ENCODE measurements around the gene UEVLD. TPM values are rescaled to one million over a fixed set of nuclear protein-coding genes. Genes with fewer than 3 reads are reported as not detected.

Gene UEVLD
- total RNA-seq, 1 experiment from 2014 or later, result 26.7 TPM

DNA sequence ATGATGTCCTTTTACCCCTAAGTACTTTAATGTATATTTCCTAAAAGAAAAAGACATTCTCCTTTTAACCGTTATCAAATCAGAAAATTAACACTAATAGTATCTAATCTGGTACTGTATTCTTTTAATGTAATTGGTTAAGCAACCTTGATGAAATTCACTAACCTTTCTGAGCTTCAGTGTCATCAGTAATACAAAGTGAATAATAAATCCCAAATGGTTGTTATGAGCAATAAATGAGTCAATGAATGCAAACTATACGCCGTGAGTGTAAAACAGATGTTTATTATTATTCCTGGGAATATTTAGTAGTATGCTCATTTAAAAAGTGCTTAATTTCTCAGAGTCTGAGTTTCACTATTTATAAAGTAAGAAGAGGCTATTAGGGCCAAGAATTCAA is 21.5 kb downstream of the UEVLD start:
- intact Hi-C loops (cut with micrococcal nuclease; ENCODE audit: unreplicated experiment), result no loop called here
- Histone ChIP-seq H3K9me3 (ENCODE audit: control insufficient read depth, insufficient read depth, low read depth, low read length) (no peaks in the 10 kb centered on the region), H3K36me3 (ENCODE audit: control insufficient read depth, insufficient read depth, low read length) (peaks cover 3% of the 10 kb centered on the region; the same call in 1 of the 2 replicates), H3K4me3 (ENCODE audit: low read depth in 2 of 2, low read length in 2 of 2) (no peak overlapping the region), H3K4me1 (ENCODE audit: control insufficient read depth, insufficient read depth, low read length) (no peaks in the 10 kb centered on the region), H3K27me3 (ENCODE audit: control insufficient read depth, insufficient read depth, low read length) (no peaks in the 10 kb centered on the region), H3K27ac (ENCODE audit: low read length) (no peak overlapping the region)
- ChIA-PET CTCF (no interaction called here), POLR2A (interaction anchor here (1.0 kb wide), 1 partner anchor 12 kb away, joined by 3 read pairs; no protein-coding TSS in a partner anchor)
- ATAC-seq, result no peak
- no peak for TF ChIP-seq SIN3A (IDR thresholded peaks at IDR 0.05; ENCODE audit: borderline replicate concordance, insufficient read depth, low read depth, low read length)
- no peak for TF ChIP-seq POLR2AphosphoS5 (IDR thresholded peaks at IDR 0.05; ENCODE audit: low read depth, low read length)
- TF ChIP-seq, protein P1, sequence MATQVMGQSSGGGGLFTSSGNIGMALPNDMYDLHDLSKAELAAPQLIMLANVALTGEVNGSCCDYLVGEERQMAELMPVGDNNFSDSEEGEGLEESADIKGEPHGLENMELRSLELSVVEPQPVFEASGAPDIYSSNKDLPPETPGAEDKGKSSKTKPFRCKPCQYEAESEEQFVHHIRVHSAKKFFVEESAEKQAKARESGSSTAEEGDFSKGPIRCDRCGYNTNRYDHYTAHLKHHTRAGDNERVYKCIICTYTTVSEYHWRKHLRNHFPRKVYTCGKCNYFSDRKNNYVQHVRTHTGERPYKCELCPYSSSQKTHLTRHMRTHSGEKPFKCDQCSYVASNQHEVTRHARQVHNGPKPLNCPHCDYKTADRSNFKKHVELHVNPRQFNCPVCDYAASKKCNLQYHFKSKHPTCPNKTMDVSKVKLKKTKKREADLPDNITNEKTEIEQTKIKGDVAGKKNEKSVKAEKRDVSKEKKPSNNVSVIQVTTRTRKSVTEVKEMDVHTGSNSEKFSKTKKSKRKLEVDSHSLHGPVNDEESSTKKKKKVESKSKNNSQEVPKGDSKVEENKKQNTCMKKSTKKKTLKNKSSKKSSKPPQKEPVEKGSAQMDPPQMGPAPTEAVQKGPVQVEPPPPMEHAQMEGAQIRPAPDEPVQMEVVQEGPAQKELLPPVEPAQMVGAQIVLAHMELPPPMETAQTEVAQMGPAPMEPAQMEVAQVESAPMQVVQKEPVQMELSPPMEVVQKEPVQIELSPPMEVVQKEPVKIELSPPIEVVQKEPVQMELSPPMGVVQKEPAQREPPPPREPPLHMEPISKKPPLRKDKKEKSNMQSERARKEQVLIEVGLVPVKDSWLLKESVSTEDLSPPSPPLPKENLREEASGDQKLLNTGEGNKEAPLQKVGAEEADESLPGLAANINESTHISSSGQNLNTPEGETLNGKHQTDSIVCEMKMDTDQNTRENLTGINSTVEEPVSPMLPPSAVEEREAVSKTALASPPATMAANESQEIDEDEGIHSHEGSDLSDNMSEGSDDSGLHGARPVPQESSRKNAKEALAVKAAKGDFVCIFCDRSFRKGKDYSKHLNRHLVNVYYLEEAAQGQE (IDR thresholded peaks at IDR 0.05; ENCODE audit: insufficient read depth in 1 of 2, low read depth in 2 of 2, low read length in 1 of 2), result no peak
- TF ChIP-seq, protein P2, sequence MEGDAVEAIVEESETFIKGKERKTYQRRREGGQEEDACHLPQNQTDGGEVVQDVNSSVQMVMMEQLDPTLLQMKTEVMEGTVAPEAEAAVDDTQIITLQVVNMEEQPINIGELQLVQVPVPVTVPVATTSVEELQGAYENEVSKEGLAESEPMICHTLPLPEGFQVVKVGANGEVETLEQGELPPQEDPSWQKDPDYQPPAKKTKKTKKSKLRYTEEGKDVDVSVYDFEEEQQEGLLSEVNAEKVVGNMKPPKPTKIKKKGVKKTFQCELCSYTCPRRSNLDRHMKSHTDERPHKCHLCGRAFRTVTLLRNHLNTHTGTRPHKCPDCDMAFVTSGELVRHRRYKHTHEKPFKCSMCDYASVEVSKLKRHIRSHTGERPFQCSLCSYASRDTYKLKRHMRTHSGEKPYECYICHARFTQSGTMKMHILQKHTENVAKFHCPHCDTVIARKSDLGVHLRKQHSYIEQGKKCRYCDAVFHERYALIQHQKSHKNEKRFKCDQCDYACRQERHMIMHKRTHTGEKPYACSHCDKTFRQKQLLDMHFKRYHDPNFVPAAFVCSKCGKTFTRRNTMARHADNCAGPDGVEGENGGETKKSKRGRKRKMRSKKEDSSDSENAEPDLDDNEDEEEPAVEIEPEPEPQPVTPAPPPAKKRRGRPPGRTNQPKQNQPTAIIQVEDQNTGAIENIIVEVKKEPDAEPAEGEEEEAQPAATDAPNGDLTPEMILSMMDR (IDR thresholded peaks at IDR 0.05), result no peak
- TF ChIP-seq TCF7L2 (IDR thresholded peaks at IDR 0.05; ENCODE audit: low read depth, low read length), result no peak
- in situ Hi-C loops (cut with HindIII; ENCODE audit: low pct_unique_long_range_greater_than_20kb, low sequenced_read_pairs), result no loop called here
- DNase-seq (ENCODE audit: low read depth, low spot score), result no peak
- BruUV-seq (replicated peaks), result no TSS peak

DNA sequence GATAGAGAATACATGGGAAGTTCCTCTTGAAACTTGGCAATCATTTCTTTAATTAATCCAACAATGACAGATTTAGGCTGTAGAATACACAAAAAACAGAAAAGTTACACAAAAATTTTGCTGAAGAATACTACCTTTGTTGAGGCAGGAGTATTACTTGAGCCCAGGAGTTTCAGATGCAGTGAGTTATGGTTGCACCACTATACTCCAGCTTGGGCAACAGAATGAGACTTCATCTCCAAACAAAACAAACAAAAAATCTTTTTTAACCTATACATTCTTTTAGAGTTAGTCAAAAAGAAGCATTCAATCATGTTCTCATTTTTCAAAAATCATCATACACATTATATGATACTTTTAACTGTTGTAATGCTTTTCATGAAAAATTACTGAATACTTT is 22.1 kb downstream of the UEVLD start:
- no peak for DNase-seq (ENCODE audit: low read depth, low spot score)
- POLR2A ChIA-PET, result interaction anchor here (1.0 kb wide), 1 partner anchor 12 kb away, joined by 3 read pairs; no protein-coding TSS in a partner anchor
- no peak for TF ChIP-seq SIN3A (IDR thresholded peaks at IDR 0.05; ENCODE audit: borderline replicate concordance, insufficient read depth, low read depth, low read length)
- TF ChIP-seq, protein P1 (IDR thresholded peaks at IDR 0.05; ENCODE audit: insufficient read depth in 1 of 2, low read depth in 2 of 2, low read length in 1 of 2), result no peak
- TF ChIP-seq, protein P2 (IDR thresholded peaks at IDR 0.05), result no peak
- TF ChIP-seq POLR2AphosphoS5 (IDR thresholded peaks at IDR 0.05; ENCODE audit: low read depth, low read length), result no peak
- TF ChIP-seq TCF7L2 (IDR thresholded peaks at IDR 0.05; ENCODE audit: low read depth, low read length), result no peak

More for the DNA sequence above, 22.1 kb downstream of the UEVLD start:
- no peak for ATAC-seq
- Histone ChIP-seq H3K27ac (ENCODE audit: low read length) (no peak overlapping the region), H3K4me1 (ENCODE audit: control insufficient read depth, insufficient read depth, low read length) (no peaks in the 10 kb centered on the region), H3K27me3 (ENCODE audit: control insufficient read depth, insufficient read depth, low read length) (no peaks in the 10 kb centered on the region), H3K36me3 (ENCODE audit: control insufficient read depth, insufficient read depth, low read length) (peaks cover 3% of the 10 kb centered on the region; the same call in 1 of the 2 replicates), H3K9me3 (ENCODE audit: control insufficient read depth, insufficient read depth, low read depth, low read length) (no peaks in the 10 kb centered on the region), H3K4me3 (ENCODE audit: low read depth in 2 of 2, low read length in 2 of 2) (no peak overlapping the region)
- in situ Hi-C loops (cut with HindIII; ENCODE audit: low pct_unique_long_range_greater_than_20kb, low sequenced_read_pairs) (no loop called here), intact Hi-C loops (cut with micrococcal nuclease; ENCODE audit: unreplicated experiment) (no loop called here)
- CTCF ChIA-PET, result no interaction called here
- no TSS peak for BruUV-seq (replicated peaks)

Data from Panc1 (cell line).